Subcutaneous abdominal adipose tissue (tissue), 5 donors: ENCODE measurements around the gene TPRG1L.
A peak's percentile ranks its signal among the peaks of the same experiment; 100 is the strongest.
"Not testable (repeated sequence)": the region's sequence is repeated elsewhere in the genome, so short reads cannot be mapped to it uniquely, and the experiment has no call there.

ENCODE experiments used
- H3K27ac ChIP-seq: one replicate; pipeline ENCODE4 v1.7.0; 2013; ENCODE audit warnings: low read depth, mild to moderate bottlenecking, inconsistent platforms, low read length, moderate library complexity
- H3K27me3 ChIP-seq, 5 donors: one replicate each; pipeline ENCODE4 v1.7.0; 2013; ENCODE audit warnings: low read length in 5 of 5, inconsistent platforms in 1 of 5; ENCODE audit not compliant: control insufficient read depth in 5 of 5, insufficient read depth in 4 of 5
- H3K36me3 ChIP-seq, 5 donors: one replicate each; pipeline ENCODE4 v1.7.0; 2013; ENCODE audit warnings: low read length in 5 of 5; ENCODE audit not compliant: control insufficient read depth in 5 of 5, insufficient read depth in 5 of 5
- H3K4me1 ChIP-seq, 5 donors: one replicate each; pipeline ENCODE4 v1.7.0; 2013; ENCODE audit warnings: low read length in 5 of 5, mild to moderate bottlenecking in 3 of 5, moderate library complexity in 1 of 5; ENCODE audit not compliant: control insufficient read depth in 5 of 5, insufficient read depth in 5 of 5
- H3K4me3 ChIP-seq, 5 donors: one replicate each; pipeline ENCODE4 v1.7.0; 2013; ENCODE audit warnings: low read length in 5 of 5, low read depth in 1 of 5
- H3K9ac ChIP-seq, 5 donors: one replicate each; pipeline ENCODE4 v1.7.0; 2013; ENCODE audit warnings: low read length in 5 of 5, mild to moderate bottlenecking in 4 of 5, moderate library complexity in 3 of 5
- H3K9me3 ChIP-seq, 5 donors: one replicate each; pipeline ENCODE4 v1.7.0; 2013; ENCODE audit warnings: low read length in 5 of 5; ENCODE audit not compliant: control insufficient read depth in 5 of 5
- donor health status: healthy.
- donor health status: healthy.
- donor health status: healthy.
- donor health status: healthy.
- donor health status: healthy.

Gene TPRG1L

DNA sequence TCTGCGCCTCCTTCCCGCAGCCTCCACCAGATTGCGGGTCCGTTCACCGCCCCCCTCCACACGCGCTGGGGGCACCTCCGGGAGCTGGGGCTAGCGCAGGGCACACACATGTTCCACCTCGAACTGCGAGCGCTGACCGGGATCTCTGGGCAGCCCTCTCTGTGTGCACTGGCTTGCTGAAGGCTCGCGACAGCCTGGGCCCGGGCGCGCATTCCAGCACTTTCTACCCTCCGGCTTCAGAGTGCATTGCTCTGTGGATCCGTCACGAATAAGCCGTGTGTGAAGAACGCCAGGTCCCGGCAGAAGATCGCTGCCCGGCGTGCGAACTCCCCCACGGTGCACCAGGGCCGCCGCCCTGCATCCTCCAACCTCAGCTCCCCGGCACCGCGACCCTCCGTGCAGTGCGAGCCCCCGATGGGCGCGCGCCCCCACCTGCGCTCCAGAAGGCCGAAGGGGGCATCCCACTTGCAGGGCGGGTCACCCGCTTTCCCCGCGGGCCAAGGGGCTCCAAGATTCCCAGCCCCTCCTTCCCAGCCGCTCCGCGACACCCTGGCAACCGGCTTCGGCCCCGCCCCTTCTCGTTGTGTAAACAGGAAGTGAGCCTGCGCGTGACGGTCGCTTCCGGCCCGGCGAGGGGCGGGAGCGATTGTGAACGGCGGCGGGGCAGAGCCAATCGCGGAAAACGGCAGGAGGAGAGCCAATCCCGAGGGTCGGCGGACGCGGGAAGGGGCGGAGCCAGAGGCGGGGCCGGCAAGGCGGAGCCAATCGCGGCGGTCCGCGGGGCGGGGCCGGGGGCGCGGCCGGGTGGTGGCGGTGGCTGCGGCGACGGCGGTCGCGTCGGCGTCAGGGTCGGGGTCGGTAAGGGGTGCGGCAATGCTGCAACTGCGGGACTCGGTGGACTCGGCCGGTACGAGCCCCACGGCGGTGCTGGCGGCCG is at the start of gene TPRG1L:
TPRG1L (plus strand) TSS at position 816 of the 937 bp plus-strand sequence; CDS start at position 874, 58 bp downstream.
- H3K4me1 ChIP-seq, result peaks cover 13 to 36% (median 30%) of the 10 kb centered on the region in 5 donors
- peak within 1 kb of the TSS; percentile 60 to 87 (median 72) for H3K9ac ChIP-seq
- H3K27ac ChIP-seq, result peak within 1 kb of the TSS; percentile 54

DNA sequence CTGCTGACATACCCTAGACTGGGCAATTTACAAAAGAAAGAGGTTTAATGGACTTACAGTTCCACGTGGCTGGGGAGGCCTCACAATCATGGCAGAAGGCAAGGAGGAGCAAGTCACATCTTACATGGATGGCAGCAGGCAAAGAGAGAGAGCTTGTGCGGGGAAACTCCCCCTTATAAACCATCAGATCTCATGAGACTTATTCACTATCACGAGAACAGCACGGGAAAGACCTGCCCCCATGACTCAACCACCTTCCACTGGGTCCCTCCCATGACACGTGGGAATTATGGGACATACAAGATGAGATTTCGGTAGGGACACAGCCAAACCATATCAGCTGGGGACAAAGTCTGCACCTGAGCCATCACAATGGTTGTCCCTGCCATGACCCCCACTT is 49.3 kb upstream of the TPRG1L start:
- H3K27ac ChIP-seq, H3K9me3 ChIP-seq, H3K9ac ChIP-seq, H3K4me3 ChIP-seq, H3K36me3 ChIP-seq, H3K4me1 ChIP-seq: not testable (repeated sequence)
- H3K27me3 ChIP-seq, result peaks cover 3 to 25% (median 7%) of the 10 kb centered on the region in 5 donors

More for the DNA sequence above, at the start of gene TPRG1L:
- Histone ChIP-seq H3K27me3 (no peaks in the 10 kb centered on the region), H3K9me3 (no peaks in the 10 kb centered on the region), H3K4me3 (peak within 1 kb of the TSS; percentile 85 to 99 (median 90)), H3K36me3 (peaks cover 0 to 26% (median 24%) of the 10 kb centered on the region in 5 donors)

DNA sequence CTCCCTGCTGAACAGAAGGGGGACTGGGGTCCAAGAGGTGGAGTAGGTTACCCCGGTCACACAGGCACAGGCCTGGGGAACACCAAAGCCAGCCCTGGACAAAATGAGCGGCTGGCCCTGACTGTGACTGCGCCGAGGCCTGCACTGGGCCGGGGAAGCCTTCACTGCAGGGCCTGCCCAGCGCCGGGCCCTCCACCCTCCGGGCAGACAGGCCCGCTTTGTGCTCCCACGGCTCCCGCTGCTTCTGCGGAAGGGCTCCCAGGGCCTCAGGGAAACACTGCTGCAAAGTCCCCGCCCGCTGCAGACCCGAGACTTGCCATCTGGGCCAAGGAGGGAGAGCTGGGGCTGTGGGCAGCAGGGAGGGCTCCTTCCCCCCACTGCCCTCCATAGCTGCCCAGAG is 48.8 kb upstream of the TPRG1L start:
- H3K9me3 ChIP-seq, result peaks cover 0 to 3% (median 0%) of the 10 kb centered on the region in 5 donors
- peaks cover 3 to 28% (median 7%) of the 10 kb centered on the region in 5 donors for H3K27me3 ChIP-seq
- H3K9ac ChIP-seq, result no peak overlapping the region
- H3K4me3 ChIP-seq, result no peak overlapping the region
- no peaks in the 10 kb centered on the region for H3K36me3 ChIP-seq
- peaks cover 0 to 6% (median 0%) of the 10 kb centered on the region in 5 donors for H3K4me1 ChIP-seq
- no peak overlapping the region for H3K27ac ChIP-seq

DNA sequence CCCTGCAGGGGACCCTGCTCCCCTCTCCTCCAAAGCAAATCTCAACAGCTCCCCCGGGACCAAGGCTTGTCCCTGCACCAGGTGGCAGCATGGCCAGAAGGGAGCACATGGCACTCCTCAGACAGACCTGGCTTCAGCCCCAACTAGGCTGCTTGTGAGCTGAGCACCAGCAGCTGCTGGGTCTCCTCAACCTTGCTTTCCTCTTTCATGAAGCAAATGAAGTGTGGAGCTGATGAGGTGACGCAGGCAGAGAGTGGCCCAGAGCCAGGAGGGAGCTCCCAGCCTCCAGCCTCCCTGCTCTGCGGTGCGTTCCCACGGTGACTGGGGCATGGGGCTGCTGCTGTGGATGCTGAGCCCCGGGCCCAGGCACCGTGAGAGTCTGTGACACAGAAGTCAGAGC is 47.5 kb upstream of the TPRG1L start:
- H3K9me3 ChIP-seq, result peaks cover 0 to 3% (median 0%) of the 10 kb centered on the region in 5 donors
- peaks cover 0 to 6% (median 0%) of the 10 kb centered on the region in 5 donors for H3K4me1 ChIP-seq
- no peaks in the 10 kb centered on the region for H3K36me3 ChIP-seq
- peaks cover 3 to 36% (median 16%) of the 10 kb centered on the region in 5 donors for H3K27me3 ChIP-seq
- H3K9ac ChIP-seq, result no peak overlapping the region
- no peak overlapping the region for H3K4me3 ChIP-seq
- H3K27ac ChIP-seq, result no peak overlapping the region

DNA sequence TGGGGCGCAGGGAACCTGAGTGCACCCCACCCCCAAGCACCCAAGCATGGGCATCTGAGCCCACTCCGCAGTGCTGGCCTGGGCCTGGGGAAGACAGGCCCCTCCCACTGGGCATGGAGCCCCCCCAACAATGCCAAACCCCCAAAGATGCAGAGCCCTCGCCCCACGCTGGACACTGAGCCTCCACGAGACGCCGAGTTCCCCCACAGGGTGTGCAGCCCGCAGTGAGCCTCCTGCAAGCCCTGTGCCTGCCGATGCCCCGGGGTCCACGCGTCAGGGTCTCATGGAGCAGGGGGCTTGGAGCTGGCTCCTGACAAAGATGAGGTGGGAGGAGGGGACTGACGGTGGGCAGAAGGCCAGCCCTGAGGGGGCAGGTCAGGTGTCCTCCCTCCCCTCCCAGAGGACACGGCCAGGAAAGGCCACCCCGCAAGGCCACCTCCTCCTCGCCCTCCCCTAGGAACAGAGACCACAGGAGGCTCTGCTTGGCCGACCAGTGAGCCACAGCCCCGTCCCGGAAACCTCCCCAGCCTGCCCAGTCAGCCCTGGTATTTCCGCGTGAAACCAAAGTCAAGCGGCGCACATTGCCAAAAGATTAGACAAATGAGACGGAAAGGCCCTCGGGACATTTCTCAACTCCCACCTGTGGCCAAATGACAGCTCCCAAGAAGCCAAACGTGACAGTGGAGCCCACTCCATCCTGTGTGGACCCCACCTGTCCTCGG is 46.9 kb upstream of the TPRG1L start:
- H3K36me3 ChIP-seq, result no peaks in the 10 kb centered on the region
- peaks cover 0 to 6% (median 0%) of the 10 kb centered on the region in 5 donors for H3K4me1 ChIP-seq
- H3K27me3 ChIP-seq, result peaks cover 3 to 35% (median 17%) of the 10 kb centered on the region in 5 donors
- peaks cover 0 to 3% (median 0%) of the 10 kb centered on the region in 5 donors for H3K9me3 ChIP-seq
- no peak overlapping the region for H3K9ac ChIP-seq
- no peak overlapping the region for H3K4me3 ChIP-seq
- H3K27ac ChIP-seq, result no peak overlapping the region

DNA sequence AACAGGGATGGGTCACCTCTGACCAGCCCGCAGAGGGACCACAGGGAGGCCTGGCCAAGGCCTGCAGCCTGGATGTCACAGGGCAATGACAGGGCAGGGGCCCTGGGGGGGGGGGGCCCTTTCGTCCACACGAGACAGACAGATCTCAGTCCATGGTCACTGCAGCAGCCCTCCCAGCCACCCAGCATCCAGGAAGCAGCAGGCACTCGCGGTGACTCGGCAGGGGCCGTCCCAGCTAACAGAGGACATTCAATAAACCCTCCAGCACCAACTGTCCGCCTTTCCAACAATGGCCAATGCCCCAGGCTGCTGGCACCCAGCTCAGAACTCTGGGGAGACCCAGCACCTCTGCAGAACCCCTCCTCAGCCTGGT is 46.4 kb upstream of the TPRG1L start:
- Histone ChIP-seq H3K9ac (no peak overlapping the region), H3K4me1 (peaks cover 0 to 2% (median 0%) of the 10 kb centered on the region in 5 donors), H3K4me3 (no peak overlapping the region)

DNA sequence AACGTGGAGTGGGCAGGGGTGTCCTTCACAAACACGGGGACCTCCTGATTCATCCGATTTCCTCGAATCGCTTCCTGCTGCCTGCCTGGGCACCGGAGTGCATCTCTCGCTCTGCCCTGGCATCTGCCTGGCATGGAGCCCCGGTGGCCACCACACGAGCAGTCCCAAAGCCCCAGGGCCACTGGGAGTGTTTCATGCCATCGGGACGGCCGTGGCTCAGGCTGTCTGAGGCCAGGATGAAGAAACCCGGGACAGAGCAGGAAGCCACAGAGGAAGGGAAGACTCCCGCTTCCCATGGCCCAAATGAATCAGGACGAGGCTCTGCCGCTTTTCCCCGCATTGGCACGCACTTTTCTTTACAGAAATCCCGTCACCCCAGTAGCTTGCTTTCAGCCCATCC is 45.9 kb upstream of the TPRG1L start:
- no peaks in the 10 kb centered on the region for H3K36me3 ChIP-seq
- H3K27ac ChIP-seq, result no peak overlapping the region
- peaks cover 3 to 36% (median 17%) of the 10 kb centered on the region in 5 donors for H3K27me3 ChIP-seq
- H3K4me1 ChIP-seq, result no peaks in the 10 kb centered on the region
- H3K4me3 ChIP-seq, result no peak overlapping the region
- no peak overlapping the region for H3K9ac ChIP-seq
- H3K9me3 ChIP-seq, result peaks cover 0 to 3% (median 0%) of the 10 kb centered on the region in 5 donors

More for the DNA sequence above, 46.4 kb upstream of the TPRG1L start:
- Histone ChIP-seq H3K36me3 (no peaks in the 10 kb centered on the region), H3K27ac (no peak overlapping the region), H3K9me3 (peaks cover 0 to 3% (median 0%) of the 10 kb centered on the region in 5 donors), H3K27me3 (peaks cover 3 to 36% (median 17%) of the 10 kb centered on the region in 5 donors)

DNA sequence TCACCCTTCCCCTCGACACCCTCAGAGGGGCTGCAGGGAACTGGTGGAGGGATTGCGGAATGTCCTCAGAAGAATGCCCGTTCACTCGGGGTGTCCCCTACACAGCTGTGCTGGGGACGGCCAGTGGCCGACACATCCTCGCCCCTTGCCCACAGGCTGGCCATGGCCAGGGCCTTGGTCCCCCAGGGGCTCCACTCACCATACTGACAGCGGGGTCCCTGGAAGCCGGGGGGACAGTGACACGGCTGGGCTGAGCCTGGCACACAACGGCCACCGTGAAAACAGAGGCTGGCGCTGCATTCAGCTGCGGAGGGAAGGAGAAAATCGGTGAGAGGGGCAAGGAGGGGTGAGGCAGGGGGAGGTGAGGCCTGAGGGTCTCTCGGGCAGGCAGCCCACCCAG is 45.2 kb upstream of the TPRG1L start:
- Histone ChIP-seq H3K4me3 (no peak overlapping the region), H3K4me1 (no peaks in the 10 kb centered on the region), H3K9ac (no peak overlapping the region), H3K9me3 (peaks cover 0 to 3% (median 0%) of the 10 kb centered on the region in 5 donors), H3K36me3 (no peaks in the 10 kb centered on the region), H3K27me3 (peaks cover 3 to 37% (median 20%) of the 10 kb centered on the region in 5 donors), H3K27ac (no peak overlapping the region)

DNA sequence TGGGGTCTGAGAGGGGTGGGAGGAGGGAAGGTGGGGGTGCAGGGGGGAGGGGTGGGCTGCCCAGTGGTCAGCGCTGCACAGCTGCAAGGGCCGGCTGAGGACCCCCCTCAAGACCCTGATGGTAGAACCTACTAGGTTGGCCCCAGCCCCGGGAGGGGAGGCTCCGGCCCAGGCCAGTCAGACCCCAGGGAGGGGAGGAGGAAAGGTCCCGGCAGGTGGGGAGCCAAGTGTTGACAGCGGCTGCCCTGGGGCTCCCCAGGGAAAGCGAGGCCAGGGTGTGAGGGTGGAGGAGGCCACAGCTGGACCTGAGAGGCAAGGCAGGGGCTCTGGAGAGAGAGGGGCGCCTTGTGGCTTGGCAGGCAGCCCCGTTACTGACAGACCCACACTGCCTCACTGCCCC is 44.6 kb upstream of the TPRG1L start:
- peaks cover 0 to 3% (median 0%) of the 10 kb centered on the region in 5 donors for H3K9me3 ChIP-seq
- H3K9ac ChIP-seq, result no peak overlapping the region
- no peaks in the 10 kb centered on the region for H3K36me3 ChIP-seq
- peaks cover 6 to 39% (median 21%) of the 10 kb centered on the region in 5 donors for H3K27me3 ChIP-seq
- H3K4me3 ChIP-seq, result no peak overlapping the region
- no peak overlapping the region for H3K27ac ChIP-seq
- no peaks in the 10 kb centered on the region for H3K4me1 ChIP-seq
